Right ventricle myocardium inferior (tissue), 1 donor: ENCODE data around the gene HJV. TPM values are rescaled to one million over a fixed set of nuclear protein-coding genes. Genes with fewer than 3 reads are reported as not detected.
A peak's percentile ranks its signal among the peaks of the same experiment; 100 is the strongest.
"Not testable (repeated sequence)": the region's sequence is repeated elsewhere in the genome, so short reads cannot be mapped to it uniquely, and the experiment has no call there.

Experiments used
- ATAC-seq: fragments of 200-7000 bp; cut with Tn5 transposase; one replicate; pipeline ENCODE4 v1.9.1; 2020; ENCODE audit warnings: mild to moderate bottlenecking, moderate library complexity
- DNase-seq: peaks from one replicate; pipeline ENCODE4 v3.0.0; 2021; ENCODE audit errors: missing footprints
- intact Hi-C: fragments of 100-400 bp; cut with DNase I; formaldehyde crosslinking; loops from one replicate; pipeline ENCODE4 v1.11.0; 2022
- total RNA-seq: library from RNA; stranded (reverse); fragmentation: NEBNext Ultra II Directional; extraction: Animal tissue kit (Norgen Biotek cat#: 25700); gene quantifications from one replicate; pipeline ENCODE4 v1.2.1, GENCODE V29; 2021
- donor health status: DM: no; HTN: yes; CAD: no; lungs with severe emphysema.

The HJV gene
- total RNA-seq, 1 donor from 2014 or later, result 71.0 TPM

- DNase-seq, ATAC-seq, intact Hi-C loops: not testable (repeated sequence)
Observed at GRCh38 chr1:146026650-146027049, 5.1 kb upstream of the HJV start.

- intact Hi-C loops, DNase-seq, ATAC-seq: not testable (repeated sequence)
Observed at GRCh38 chr1:146025787-146026495, 4.4 kb upstream of the HJV start.

- no peak for DNase-seq
- ATAC-seq, result no peak
- intact Hi-C loops, result no loop called here
Observed at GRCh38 chr1:146022403-146023127, 1.0 kb upstream of the HJV start.

- intact Hi-C loops, result no loop called here
- ATAC-seq, result peak; percentile 33
- no peak for DNase-seq
Observed at GRCh38 chr1:146021050-146021445, 487 bp downstream of the HJV start.

DNA sequence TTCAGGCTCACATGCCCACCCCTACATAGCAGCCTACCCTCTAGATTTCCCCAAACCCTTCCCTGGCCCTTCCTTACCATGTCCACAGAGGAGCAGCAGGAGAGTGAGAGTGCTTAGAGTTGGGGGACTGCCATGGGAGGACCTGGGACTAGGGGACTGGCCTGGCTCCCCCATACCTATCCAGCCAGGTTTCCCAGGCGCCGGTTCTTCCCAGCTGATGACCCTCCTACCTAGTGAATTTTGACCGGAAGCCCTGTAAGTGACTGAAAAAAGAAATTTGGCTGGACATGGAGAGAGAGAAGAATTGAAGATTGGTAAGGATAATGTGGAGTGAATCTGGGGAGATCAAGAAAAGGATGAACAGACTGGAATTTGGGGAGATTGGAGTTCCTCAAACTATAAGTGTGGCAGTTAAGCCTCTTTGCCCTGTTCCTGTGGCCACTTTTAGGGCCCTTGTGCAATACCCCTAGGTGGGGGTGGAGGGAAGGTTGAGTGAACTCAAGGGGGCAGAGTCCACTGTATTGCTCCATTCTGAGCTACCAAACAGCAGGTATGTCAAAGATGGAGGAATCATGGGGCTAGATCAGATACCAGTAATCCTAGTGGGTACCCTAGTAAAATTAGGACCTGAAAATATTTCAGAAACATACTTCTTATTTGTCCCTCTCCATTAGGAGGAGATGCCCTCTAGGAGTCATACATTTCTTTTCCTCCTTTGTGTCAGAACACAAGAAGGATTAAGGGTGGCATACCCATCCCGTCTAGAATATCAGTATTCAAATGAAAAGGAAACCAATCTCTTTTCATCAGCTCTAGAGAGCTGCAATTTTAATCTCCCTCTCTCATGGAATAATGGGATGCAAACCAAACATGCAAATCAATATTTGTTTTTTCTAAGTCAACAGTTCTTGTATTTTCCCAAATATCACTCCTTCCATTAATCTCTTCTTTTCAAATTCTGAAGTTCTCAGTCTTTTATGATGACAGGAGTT is 1.2 kb downstream of the HJV start:
- ATAC-seq (no peak), DNase-seq (no peak)
- intact Hi-C loops, result no loop called here

DNA sequence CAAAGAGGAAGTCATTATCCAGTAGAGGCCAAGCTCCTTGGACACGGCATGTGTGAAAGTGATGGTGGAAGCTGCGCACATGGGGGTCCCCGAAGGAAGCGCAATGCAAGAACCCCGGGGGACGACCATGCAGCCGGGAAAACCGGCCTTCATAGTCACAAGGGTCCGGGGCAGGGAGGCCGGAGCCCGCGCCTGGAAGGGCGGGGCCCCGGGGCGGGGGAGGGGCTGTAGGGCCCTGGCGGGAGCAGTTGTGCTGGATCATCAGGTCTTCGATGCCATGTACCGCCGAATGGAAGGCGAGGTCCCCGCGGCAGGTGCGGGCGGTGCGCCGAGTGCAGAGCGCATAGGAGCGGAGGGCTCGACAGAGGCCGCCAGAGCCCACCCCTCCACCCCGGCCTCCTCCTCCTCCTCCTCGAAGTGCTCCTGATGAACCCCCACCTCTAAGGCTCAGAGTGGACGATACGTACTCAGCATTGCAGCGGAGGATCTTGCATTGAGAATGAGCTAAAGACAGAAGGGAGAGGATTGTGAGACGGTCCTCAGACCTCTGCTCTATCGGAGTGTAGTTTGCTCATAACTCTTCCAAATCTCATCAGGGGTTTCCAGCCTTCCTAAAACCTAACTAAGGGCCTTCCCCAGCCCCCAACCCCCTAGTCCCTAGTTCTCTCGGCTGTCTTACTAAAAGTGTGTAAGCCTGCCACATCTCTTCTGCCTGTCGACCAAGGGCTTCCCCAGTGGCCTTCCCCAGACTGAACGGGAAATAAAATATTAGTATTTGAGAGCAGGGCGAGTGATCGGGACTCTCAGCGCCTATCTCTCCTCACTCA is 2.1 kb downstream of the HJV start:
- intact Hi-C loops, result no loop called here
- DNase-seq, result no peak
- no peak for ATAC-seq

DNA sequence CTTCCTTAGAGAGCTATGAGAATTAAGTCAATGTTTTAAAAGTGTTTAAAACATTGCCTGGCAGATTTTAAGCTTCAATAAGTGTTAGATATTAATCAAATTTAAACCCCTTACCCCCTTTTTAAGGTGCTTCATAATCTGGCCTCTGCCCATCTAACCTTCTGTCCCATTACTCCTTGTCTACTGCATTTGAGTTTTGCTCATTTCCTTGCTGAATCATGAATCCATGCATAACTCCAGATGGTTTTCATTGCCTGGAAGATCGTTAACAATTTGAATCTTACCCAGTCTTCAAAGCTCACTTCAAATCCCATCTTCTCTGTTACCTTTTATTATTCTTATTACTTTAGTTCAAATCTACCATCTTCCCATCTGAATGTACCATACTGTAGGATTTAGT is 4.6 kb downstream of the HJV start:
- DNase-seq (no peak), ATAC-seq (no peak)
- intact Hi-C loops, result no loop called here

GRCh38 chr1:146013559-146013922 is 8.0 kb downstream of the HJV start:
- no peak for DNase-seq
- intact Hi-C loops, result loop anchor here (1.0 to 2.0 kb wide), 3 partner anchors 36 to 169 kb away; partner anchors contain the start of gene NUDT17
- ATAC-seq, result no peak

GRCh38 chr1:146012703-146013558 is 8.6 kb downstream of the HJV start:
- intact Hi-C loops, result loop anchor here (1.0 to 2.0 kb wide), 3 partner anchors 36 to 168 kb away; partner anchors contain the start of gene NUDT17
- ATAC-seq (peak; percentile 34), DNase-seq (no peak)

DNA sequence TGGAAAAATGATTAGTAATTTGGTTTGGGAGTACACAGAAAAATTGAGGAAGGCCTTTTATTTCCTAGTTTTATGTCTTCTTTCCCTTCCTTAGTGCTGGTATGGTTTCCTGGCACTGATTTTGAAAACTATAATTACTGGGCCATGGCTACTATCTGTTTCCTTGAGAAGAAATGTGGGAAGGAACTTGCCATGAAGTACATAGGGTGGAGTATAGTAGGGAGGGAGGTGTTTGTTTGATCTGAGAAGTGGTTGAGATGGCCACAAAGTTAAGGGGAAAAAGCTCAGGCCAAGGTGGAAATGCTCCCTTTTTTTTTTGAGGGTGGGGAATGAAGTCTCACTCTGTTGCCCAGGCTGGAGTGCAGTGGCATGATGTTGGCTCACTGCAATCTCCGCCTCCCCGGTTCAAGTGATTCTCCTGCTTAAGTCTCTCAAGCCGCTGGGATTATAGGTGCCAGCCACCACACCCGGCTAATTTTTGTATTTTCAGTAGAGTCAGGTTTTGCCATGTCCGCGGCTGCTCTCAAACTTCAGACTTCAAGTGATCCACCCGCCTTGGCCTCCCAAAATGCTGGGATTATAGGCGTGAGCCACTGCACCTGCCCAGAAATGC is 11.3 kb downstream of the HJV start:
- intact Hi-C loops, result no loop called here
- ATAC-seq (no peak), DNase-seq (no peak)

GRCh38 chr1:146007489-146008133 is 13.9 kb downstream of the HJV start:
- no peak for DNase-seq
- ATAC-seq, result peak; percentile 27
- intact Hi-C loops, result loop anchor here (5.0 kb wide), 1 partner anchor 45 kb away; the partner anchor contains the start of genes ANKRD34A and POLR3GL

- intact Hi-C loops, result no loop called here
- ATAC-seq (no peak), DNase-seq (no peak)
Observed at GRCh38 chr1:146001709-146002108, 19.8 kb downstream of the HJV start.

- DNase-seq, result no peak
- peak; percentile 41 for ATAC-seq
- intact Hi-C loops, result loop anchor here (1.0 kb wide), 1 partner anchor 20 kb away; no protein-coding TSS in a partner anchor
Observed at GRCh38 chr1:145999321-146000024, 22.1 kb downstream of the HJV start.

GRCh38 chr1:145997718-145998023 is 23.9 kb downstream of the HJV start:
- no peak for DNase-seq
- intact Hi-C loops, result no loop called here
- no peak for ATAC-seq

GRCh38 chr1:145997016-145997717 is 24.4 kb downstream of the HJV start:
- intact Hi-C loops, result no loop called here
- ATAC-seq, result peak; percentile 14
- peak; percentile 78 for DNase-seq
